PC-3 (cell line): ENCODE measurements around the gene GPRC5C. TPM values are rescaled to one million over a fixed set of nuclear protein-coding genes. Genes with fewer than 3 reads are reported as not detected.

Experiments
- ATAC-seq: fragments of 200-7000 bp; cut with Tn5 transposase; 2 replicates; pipeline ENCODE4 v1.9.1; 2020; ENCODE audit warnings: mild to moderate bottlenecking, moderate library complexity
- BruUV-seq: library from RNA; stranded (reverse); fragments of 400-500 nt; replicated peaks from 2 replicates; lab custom pipeline; 2021; lab: Mats Ljungman, UMichigan
- CTCF ChIA-PET: fragments of 300-600 bp; sonication (Branson Sonifier 250); formaldehyde crosslinking; loops from one replicate; lab custom pipeline; 2022; ENCODE audit warnings: antibody characterized with exemption; lab: Charles Lee
- POLR2A ChIA-PET: fragments of 300-600 bp; sonication (Branson Sonifier 250); formaldehyde crosslinking; loops from one replicate; lab custom pipeline; 2022; ENCODE audit warnings: antibody characterized with exemption; ENCODE audit not compliant: unreplicated experiment; lab: Charles Lee
- DNase-seq: peaks from one replicate; pipeline ENCODE4 v3.0.0-alpha.2; 2015
- H2AFZ ChIP-seq: fragments of 300-600 bp; sonication (generic); 2 replicates; pipeline ENCODE4 v1.6.0; 2016; ENCODE audit warnings: antibody characterized with exemption, low read length
- H3F3A ChIP-seq: fragments of 300-600 bp; sonication (generic); one replicate; pipeline ENCODE4 v1.6.0; 2017; ENCODE audit warnings: antibody characterized with exemption, low read length, control low read depth, mild to moderate bottlenecking; ENCODE audit not compliant: unreplicated experiment
- H3K27ac ChIP-seq: fragments of 300-600 bp; sonication (generic); 2 replicates; pipeline ENCODE4 v1.5.1; 2016; ENCODE audit warnings: mild to moderate bottlenecking, low read length
- H3K27me3 ChIP-seq: fragments of 300-600 bp; sonication (generic); 2 replicates; pipeline ENCODE4 v1.6.1; 2016; ENCODE audit warnings: low read length, mixed read lengths
- H3K36me3 ChIP-seq: fragments of 300-600 bp; sonication (generic); 2 replicates; pipeline ENCODE4 v1.6.1; 2016; ENCODE audit warnings: low read depth, mixed run types, low read length, mixed read lengths
- H3K4me1 ChIP-seq: fragments of 300-600 bp; sonication (generic); 2 replicates; pipeline ENCODE4 v1.5.1; 2016; ENCODE audit warnings: low read length; ENCODE audit not compliant: insufficient read depth
- H3K4me2 ChIP-seq: fragments of 300-600 bp; sonication (generic); 2 replicates; pipeline ENCODE4 v1.6.0; 2016; ENCODE audit warnings: low read length
- H3K4me3 ChIP-seq: fragments of 300-600 bp; sonication (generic); 2 replicates; pipeline ENCODE4 v1.5.1; 2016; ENCODE audit warnings: mild to moderate bottlenecking, low read length, mixed read lengths
- H3K79me2 ChIP-seq: fragments of 300-600 bp; sonication (generic); 2 replicates; pipeline ENCODE4 v1.6.1; 2017; ENCODE audit warnings: low read length, mixed read lengths
- H3K9ac ChIP-seq: fragments of 300-600 bp; sonication (generic); 2 replicates; pipeline ENCODE4 v1.6.0; 2016; ENCODE audit warnings: mild to moderate bottlenecking, low read length
- H3K9me2 ChIP-seq: fragments of 300-600 bp; sonication (generic); replicated peaks from 2 replicates; pipeline ENCODE4 v1.6.1; 2016; ENCODE audit warnings: mixed run types, low read length, mixed read lengths
- H3K9me3 ChIP-seq: fragments of 300-600 bp; sonication (generic); 2 replicates; pipeline ENCODE4 v1.6.1; 2016; ENCODE audit warnings: low read length, mixed read lengths
- H4K20me1 ChIP-seq: fragments of 300-600 bp; sonication (generic); 2 replicates; pipeline ENCODE4 v1.6.1; 2016; ENCODE audit warnings: low read length, mixed read lengths
- CTCF ChIP-seq: fragments of 300-600 bp; sonication (generic); conservative IDR thresholded peaks from 2 replicates; pipeline ENCODE4 v1.5.1; 2017; ENCODE audit warnings: antibody characterized with exemption, low read depth, mild to moderate bottlenecking, low read length
- EZH2 ChIP-seq: fragments of 300-600 bp; sonication (generic); IDR thresholded peaks from one replicate; pipeline ENCODE4 v1.6.1; 2017; ENCODE audit warnings: antibody characterized with exemption, mild to moderate bottlenecking, low read length; ENCODE audit not compliant: unreplicated experiment
- EZH2phosphoT487 ChIP-seq: fragments of 300-600 bp; sonication (generic); IDR thresholded peaks from 2 replicates; pipeline ENCODE4 v1.6.1; 2018; ENCODE audit warnings: mild to moderate bottlenecking, antibody characterized with exemption, low read length, borderline replicate concordance
- intact Hi-C: fragments of 100-400 bp; cut with micrococcal nuclease; formaldehyde crosslinking; loops from 2 replicates; pipeline ENCODE4 v1.9.0; 2023
- total RNA-seq: library from RNA; depleted of rRNA; stranded (reverse); fragments of >200 nt; gene quantifications from 2 replicates; pipeline ENCODE4 v1.2.3, GENCODE V29; 2014

The GPRC5C gene
- total RNA-seq, 1 experiment from 2014 or later = 209 TPM

DNA sequence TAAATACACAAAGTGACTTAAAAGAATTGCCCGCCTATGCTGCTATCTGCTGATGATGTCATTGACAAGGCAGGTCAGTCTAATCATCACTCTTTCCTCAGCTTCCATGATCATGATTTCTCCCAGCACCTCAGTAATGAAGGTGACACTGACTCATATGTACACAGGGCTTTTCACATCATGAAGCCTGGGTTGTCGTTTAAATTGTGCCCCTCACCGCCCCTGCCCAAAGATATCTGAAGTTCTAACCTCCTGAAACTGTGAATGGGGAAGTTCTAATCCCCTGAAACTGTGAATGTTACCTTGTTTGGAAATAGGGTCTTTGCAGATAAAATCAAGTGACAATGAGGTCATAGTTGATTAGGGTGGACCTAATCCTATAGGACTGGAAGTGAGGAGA, 17.4 kb upstream of the GPRC5C start:
- Histone ChIP-seq H3K9me2 (no peaks in the 10 kb centered on the region), H3K4me1 (peaks cover 21% of the 10 kb centered on the region), H3K79me2 (no peaks in the 10 kb centered on the region), H3K9ac (no peak overlapping the region), H3K36me3 (no peaks in the 10 kb centered on the region), H3K27me3 (no peaks in the 10 kb centered on the region), H3K9me3 (no peaks in the 10 kb centered on the region), H3K4me3 (no peak overlapping the region), H3K27ac (no peak overlapping the region), H3K4me2 (no peak overlapping the region), H4K20me1 (no peaks in the 10 kb centered on the region), H3F3A (no peaks in the 10 kb centered on the region), H2AFZ (no peak overlapping the region)
- CTCF ChIA-PET = no interaction called here
- intact Hi-C loops = no loop called here
- TF ChIP-seq EZH2phosphoT487 (no peak), CTCF (no peak), EZH2 (no peak)
- BruUV-seq = no TSS peak
- ATAC-seq = no peak
- POLR2A ChIA-PET = no interaction called here
- no peak for DNase-seq

DNA sequence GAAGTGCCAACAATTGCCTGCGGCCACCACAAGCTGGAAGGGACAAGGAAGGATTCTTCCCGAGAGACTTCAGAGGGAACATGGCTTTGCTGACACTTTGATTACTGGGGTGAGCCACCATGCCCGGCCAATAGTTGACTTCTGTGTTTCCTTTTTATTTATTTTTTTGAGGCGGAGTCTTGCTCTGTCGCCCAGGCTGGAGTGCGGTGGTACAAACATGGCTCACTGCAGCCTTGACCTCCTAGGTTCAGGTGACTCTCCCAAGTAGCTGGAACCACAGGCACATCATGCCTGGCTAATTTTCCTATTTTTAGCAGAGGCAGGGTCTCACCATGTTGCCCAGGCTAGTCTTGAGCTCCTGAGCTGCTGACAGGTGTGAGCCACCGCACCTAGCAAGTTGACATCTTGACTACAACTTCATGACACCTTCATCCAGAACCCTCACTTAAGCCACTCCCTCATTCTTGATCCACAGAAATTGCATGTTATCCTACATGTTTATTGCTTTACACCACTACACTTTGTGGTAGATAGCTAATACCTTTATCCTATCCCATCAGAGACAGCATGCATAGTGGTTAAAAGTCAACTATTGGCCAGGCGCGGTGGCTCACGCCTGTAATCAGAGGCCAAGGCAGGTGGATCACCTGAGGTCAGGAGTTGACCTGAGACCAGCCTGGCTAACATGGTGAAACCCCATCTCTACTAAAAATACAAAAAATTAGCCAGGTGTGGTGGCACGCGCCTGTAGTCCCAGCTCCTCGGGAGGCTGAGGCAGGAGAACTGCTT, 16.1 kb upstream of the GPRC5C start:
- Histone ChIP-seq H3K27me3 (no peaks in the 10 kb centered on the region), H2AFZ (no peak overlapping the region), H3K9ac (no peak overlapping the region), H3F3A (no peaks in the 10 kb centered on the region), H4K20me1 (no peaks in the 10 kb centered on the region), H3K9me2 (no peaks in the 10 kb centered on the region), H3K4me2 (no peak overlapping the region), H3K79me2 (no peaks in the 10 kb centered on the region), H3K27ac (no peak overlapping the region), H3K36me3 (no peaks in the 10 kb centered on the region), H3K9me3 (no peaks in the 10 kb centered on the region), H3K4me3 (no peak overlapping the region), H3K4me1 (peaks cover 21% of the 10 kb centered on the region)
- DNase-seq (no peak), ATAC-seq (no peak)
- POLR2A ChIA-PET = interaction anchor here (0.5 kb wide), 1 partner anchor 15 kb away, joined by 12 read pairs; no protein-coding TSS in a partner anchor
- intact Hi-C loops = no loop called here
- CTCF ChIA-PET = no interaction called here
- no peak for TF ChIP-seq EZH2phosphoT487
- TF ChIP-seq CTCF = no peak
- TF ChIP-seq EZH2 = no peak
- BruUV-seq = no TSS peak
